ENCODE results near the gene DCAF5.

DCAF5 gene

DNA sequence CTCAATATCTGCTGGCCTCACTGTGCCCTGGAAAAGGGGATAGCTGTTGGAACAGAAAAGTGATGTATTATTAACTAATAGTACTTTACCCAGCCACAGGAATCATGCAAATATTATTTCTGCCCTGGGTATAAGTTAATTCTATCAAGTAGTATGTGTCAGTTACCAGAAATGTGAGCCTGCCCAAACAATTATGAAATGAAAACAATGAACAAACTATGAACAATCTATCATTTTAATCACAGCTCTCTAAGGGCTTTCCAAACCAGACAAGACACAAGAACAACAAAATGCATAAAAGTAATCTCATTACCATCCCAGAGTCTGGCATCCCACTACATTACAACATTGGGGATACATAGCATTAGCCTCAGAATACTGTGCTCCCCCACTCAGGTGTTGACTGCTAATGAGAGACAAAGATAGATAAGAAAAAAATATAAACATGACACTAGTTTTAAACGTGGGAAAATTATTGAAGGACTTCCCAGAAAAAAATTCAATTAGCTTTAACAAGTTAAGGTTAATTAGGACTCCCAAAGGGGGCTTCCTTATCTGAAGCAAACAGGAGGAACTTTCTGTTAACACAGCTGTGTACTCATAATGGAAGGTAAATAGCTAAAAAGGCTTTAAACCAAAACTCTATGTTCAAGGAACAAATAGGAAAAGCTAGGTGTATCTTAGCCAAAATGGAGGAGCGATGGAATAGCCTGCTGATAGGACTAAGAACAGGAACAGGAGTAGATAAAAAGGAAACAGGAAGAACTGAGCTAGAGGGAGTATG, 3.3 kb downstream of the DCAF5 start:
- in situ Hi-C loops (cut with MboI; ENCODE audit: low sequenced_read_pairs): no loop called here

DNA sequence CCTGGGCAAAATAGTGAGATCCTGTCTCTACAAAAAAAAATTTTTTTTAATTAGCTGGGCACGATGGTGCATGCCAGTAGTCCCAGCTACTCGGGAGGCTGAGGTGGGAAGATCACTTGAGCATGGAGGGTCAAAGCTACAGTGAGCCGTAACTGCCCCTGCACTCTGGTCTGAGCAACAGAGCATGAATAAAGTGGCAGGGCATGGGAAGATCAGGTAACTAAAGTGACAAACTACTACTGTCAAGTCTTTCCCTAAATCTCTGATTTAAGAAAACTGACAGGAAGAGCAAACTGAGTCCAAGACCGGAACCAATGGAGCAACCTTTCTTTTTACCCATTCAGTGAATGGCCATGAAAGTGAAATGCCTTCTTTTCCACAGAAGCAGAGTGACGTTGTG, 10.8 kb downstream of the DCAF5 start:
- in situ Hi-C loops (cut with MboI; ENCODE audit: low sequenced_read_pairs): no loop called here

DNA sequence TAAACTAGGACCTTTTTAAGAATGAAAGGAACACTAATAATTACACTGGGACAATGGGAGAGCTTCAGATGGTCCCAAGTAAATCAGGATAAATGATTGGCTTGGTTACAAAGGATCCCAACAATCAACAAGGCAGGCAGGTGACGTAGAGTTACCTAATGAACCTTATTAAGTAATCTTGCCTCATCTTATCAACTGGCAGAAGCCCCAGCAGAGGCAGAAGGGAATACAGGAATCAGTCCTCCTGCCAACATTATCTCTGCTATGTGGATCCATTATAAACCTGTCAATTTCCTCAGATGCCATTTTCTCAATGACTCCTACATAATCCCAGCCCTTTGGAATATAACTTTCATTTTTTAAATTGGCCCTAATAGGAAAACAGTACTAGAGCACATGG, 11.4 kb downstream of the DCAF5 start:
- in situ Hi-C loops (cut with MboI; ENCODE audit: low sequenced_read_pairs): no loop called here

DNA sequence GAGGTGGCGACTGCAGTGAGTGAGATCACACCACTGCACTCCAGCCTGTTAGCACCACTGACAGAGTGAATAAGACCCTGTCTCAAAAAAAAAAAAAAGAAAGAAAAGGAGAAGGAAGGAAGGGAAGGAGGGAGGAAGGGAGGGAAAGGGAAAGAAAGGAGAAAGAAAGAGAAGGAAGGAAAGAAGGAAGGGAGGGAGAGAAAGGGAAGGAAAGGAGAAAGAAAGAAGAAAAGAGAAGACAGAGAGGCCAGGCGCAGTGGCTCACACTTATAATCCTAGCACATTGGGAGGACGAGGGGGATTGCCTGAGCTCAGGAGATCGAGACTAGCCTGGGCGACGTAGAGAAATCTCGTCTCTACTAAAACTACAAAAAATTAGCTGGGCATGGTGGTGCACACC, 13.2 kb downstream of the DCAF5 start:
- in situ Hi-C loops (cut with MboI; ENCODE audit: low sequenced_read_pairs): no loop called here

DNA sequence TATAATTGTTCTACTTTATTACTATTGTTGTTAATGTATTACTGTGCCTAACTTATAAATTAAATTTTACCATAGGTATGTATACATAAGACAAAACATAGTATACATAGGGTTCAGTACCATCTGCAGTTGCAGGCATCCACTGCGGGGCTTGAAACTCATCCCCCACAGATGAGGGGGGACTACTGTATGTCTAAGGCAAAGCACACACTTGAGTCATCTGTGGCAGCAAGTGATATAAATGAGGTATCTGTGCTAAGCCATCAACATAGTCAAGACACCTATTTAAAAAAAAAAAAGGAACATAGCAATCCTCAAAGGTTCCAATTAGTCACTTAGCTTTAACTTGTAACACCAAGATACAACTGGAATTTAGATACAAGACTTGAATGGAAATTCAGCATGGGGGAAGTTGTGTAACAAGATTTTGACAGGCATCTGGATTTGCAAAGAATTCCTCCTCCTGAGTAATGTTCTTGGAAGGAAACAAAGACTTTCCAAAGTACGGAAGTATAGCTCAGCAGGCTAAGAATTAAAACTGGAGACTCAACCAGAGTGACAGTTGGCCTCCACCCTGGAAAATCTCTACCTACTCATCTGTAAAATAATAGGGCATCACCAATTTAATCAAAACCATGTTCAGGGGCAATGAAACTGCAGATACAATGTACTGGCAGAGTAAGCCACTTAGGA, 14.9 kb downstream of the DCAF5 start:
- in situ Hi-C loops (cut with MboI; ENCODE audit: low sequenced_read_pairs): no loop called here

DNA sequence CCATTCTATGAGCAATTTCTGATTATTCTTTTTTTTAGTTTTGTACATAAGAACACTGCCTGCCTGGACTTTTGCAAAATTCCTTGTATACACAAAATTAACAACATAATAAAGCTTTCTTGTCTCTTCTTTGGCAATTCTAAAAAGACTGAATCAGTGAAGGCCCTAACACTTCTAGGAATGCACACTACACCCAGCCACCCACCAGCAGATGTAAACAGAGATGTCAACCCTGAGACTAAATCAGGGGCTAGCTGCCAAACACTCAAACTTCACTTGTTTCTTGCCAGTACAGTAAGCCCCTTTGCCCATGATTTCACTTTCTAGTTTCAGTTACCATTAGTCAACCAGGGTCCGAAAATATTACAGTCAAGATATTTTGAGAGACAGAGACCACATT, 15.5 kb downstream of the DCAF5 start:
- in situ Hi-C loops (cut with MboI; ENCODE audit: low sequenced_read_pairs): no loop called here

DNA sequence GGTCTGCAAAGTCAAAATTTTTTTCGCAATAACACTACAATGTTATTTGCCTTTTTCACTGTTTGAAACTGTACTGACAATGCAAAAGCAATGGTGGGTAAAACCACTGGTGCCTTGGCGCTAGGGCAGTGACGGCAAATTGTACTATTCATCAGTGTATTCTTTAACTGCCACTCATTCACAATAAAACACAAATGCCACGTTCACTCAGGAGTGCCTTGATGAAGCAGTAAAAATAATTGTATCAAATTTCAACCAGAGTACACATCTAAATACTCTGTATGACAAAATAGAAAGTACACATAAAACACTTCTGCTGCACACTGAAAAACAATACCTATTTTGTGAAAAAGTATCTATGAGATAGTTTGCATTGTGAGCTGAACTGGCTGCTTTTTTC, 17.8 kb downstream of the DCAF5 start:
- in situ Hi-C loops (cut with MboI; ENCODE audit: low sequenced_read_pairs): no loop called here

DNA sequence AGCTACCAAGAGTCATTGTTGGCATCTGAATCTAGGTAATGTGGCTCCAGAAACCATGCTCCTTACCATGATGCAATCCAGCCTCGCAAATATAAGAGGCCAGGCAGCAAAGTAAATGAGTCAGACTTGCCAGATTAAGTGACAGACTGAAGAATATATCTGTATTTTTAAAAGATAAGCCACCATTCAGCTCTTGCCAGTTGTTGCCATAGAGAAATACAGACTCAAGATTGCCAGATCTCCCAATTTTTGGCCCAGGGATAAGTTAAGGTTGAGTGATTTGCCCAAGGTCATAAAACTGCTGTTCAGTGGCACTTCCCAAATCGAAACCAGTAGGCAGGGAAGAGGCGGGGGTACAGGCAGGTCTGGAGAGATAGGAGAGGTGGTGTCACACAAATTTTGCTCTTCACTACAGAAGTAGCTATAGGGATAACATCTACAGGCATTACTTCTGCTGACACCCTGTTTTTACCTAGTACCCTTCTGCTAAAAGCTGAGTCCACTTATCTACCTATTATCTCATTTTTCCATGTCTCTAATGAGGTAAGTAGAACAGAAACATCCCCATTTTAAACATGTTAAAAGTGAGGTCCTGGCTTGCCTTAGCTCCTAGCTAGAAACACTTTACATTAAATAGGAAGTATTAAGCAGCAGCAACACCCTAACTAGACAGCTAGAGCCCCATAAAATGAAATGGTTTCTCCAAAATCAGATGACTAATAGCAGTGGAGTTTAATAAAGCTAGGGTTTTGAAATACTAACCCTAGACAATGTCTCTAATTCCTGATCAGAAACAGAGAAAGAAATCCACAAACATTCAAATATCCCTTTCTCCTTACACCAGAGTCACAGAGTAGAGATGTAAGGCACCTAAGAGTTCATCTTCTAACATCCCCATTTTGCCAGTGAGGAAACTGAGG, 19.5 kb downstream of the DCAF5 start:
- in situ Hi-C loops (cut with MboI; ENCODE audit: low sequenced_read_pairs): no loop called here

DNA sequence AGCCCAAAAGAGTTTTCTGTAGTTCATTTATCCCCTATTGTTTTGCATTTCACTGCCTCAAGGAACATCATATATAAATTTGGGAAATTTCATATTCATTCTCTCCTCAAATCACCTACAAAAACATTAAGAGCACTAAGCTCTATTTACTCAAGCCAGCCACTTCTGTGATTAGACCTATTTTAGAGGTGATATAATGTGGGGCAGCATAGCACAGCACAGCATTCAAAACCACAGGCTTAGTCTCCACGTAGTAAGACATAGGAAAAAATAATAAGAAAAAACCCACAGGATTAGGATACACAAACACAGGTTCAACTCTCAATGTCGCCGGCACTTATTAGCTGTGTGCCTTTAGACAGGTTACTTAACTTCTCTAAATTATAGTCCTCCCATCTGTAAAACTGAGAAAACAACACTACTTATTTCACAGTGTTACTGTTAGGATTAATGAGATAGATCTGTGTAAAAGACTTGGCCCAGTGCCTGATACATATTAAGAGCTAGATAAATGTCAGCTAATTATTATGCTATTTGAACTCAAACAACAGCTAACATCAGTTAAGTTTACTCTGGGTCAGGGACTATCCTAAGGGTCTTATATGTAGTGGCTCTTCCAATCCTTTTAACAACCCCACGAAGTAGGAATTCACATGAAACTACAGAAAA, 20.3 kb downstream of the DCAF5 start:
- in situ Hi-C loops (cut with MboI; ENCODE audit: low sequenced_read_pairs): no loop called here

DNA sequence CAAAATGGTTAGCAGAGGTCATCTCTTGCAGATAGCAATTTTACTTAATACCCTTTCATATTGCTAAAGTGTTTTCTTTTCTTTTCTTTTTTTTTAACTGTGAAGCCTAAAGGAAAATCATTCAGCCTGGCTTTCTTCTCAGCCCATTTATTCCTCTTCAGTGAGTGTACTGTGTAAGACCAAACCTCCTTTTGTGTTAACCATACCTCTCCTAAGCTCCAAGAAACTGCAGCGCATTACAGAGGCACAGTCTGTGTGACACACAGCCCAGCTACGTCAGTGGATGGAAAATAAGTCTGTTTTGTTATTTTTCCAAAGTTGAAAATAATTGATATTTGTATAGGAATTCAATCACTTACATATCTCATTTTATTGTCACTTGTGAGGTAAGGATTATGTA, 21.7 kb downstream of the DCAF5 start:
- in situ Hi-C loops (cut with MboI; ENCODE audit: low sequenced_read_pairs): no loop called here

DNA sequence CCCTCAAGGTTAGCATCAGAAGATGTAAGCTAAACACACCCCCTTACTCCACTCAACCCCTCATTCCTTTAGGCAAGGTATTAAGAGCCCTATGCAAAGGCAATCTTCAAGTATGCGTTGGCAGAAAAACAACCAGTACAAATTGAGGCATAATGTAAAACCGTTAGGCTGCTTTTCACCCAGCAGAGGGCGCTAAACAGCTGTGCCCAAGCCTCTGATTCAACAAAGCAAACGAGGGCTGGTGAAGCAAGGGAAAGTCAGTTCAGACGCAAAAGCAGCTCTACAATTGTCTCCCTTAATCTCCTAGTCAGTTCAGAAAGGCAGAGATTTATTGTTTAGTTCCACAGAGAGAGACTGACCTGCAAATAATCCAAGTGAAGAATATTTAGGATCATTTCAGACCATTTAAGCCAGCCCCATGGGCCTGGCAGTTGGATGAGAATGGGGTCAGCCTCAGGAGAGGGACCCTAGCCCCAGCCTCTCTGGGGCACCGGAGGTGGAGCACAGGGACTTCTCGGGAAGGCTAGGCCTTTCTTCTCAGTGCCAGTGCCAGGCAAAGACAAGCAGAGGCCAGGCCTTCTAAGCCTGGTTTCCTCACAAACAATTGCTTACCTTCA, 23.5 kb downstream of the DCAF5 start:
- in situ Hi-C loops (cut with MboI; ENCODE audit: low sequenced_read_pairs): no loop called here

DNA sequence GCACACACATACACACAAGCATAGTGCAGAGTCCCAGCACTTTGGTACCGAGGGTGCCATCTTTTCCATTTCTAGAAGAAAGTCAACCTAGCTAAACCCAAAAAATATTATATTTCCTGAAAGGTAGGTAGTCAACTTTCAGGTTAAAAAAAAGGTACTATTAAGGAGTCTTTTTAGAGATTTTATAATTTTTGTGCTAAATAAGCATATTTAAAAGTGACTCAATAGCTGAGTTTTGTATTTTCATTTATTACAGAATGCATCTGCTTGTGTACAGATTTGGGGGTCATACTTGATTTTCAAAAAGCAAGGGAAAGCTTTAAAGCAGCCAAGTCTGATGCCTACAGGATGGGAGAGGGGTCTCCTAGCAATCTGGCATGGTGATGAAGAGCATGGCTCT, 34.6 kb downstream of the DCAF5 start:
- in situ Hi-C loops (cut with MboI; ENCODE audit: low sequenced_read_pairs): no loop called here

DNA sequence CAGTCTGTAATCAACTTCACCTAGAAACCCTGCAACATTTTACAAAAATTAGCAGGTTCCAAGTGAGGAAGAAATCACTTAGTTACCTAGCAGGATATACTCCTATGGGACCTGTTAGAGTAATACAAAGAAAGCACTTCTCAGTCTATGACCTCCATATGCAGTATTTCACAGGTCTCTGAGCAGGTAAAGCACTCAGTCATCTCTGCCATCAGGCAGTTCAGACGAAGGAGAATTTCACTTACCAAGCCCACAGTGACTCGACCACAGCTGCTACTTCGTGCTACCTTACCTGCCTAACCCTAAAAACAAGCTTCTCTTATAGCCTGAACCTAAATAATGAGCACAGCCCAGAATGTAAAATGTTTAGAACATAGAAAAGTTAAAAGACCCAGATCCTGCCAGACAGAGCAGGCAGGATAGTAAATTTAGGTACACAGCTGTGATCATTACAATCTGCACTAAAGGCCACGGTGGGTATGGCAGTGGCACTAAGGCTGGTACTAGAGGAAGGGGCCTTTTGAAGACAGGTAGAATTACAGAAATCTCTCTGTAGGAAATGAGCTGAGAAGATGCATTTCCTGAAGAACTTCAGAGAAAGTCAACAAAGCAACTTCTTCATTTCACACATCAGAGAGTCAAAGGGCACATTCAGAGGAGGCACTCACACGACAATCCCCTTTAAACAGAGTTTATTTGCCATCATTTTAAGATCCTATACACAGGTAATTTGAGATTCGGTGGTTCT, 35.7 kb downstream of the DCAF5 start:
- in situ Hi-C loops (cut with MboI; ENCODE audit: low sequenced_read_pairs): no loop called here

DNA sequence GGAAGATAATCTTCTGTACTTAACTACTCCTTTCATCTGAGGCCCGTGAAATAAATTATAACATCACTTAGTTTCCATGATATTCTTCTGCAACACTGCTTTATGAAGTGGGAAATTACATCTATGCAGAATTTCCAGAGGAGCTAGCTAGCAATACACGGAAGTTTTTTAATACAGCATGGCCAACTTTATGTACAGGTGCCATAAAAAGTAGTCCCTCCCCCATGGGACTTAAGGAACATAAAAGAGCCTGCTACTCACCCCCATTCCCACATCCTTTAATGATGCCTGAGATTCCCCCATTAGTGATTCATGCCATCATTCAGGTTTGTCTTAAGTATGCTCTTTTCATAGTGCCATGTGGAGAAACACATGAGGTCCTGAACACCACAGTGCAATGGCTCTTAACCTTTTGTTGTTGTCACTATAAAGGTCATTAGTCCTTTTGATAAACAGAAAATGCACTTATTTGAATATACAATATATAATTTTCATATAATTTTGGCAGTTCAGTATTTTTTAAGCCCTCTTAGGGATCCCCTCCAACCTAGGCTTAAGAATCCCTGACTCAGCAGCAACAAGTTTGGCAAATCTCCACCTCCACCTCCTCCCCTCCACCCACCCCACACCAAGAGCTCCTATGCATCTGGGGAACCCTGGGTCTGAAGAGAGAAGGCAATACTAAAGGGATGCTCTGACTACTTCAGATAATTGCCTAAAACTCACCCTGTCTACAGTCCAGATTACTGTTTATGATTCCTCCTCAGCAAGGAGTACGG, 37.3 kb downstream of the DCAF5 start:
- in situ Hi-C loops (cut with MboI; ENCODE audit: low sequenced_read_pairs): no loop called here

DNA sequence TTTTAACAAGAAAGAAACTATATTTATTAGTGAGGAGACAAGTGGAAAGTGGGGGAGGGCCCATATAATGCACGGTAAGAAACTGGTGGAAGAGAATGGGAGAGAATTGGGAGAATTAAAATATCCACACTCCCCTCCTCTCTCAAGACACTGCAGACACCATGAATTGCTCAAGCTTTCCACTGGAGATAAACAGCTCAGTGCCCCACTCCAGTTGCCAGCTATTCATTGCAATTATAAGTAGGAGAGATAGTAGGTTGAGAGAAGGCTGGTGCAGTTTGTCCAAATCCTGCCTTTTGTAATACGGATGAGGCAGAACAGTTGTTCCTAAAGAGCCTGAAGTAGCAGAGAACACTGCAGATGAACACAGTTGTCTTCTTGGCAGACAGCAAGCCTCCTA, 38.2 kb downstream of the DCAF5 start:
- in situ Hi-C loops (cut with MboI; ENCODE audit: low sequenced_read_pairs): no loop called here

DNA sequence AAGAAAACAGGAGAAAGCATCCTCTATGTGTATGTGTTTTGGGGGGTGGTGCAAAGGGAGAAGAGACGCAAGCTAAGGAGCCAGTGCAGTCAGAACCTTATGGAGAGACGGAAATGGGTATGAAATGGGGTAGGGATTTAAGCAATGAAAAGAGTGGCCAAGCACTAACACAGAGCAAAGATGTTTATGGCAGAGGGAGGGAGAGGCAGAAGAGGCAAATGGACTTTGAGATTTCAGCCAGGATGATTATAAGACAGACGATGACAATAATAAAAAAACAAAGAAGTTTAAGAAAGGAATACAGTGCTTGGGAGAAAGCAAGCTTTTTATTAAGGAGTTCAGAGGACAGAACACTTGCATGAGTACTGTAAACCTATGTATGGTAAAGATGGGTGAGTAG, 44.6 kb downstream of the DCAF5 start:
- in situ Hi-C loops (cut with MboI; ENCODE audit: low sequenced_read_pairs): no loop called here

DNA sequence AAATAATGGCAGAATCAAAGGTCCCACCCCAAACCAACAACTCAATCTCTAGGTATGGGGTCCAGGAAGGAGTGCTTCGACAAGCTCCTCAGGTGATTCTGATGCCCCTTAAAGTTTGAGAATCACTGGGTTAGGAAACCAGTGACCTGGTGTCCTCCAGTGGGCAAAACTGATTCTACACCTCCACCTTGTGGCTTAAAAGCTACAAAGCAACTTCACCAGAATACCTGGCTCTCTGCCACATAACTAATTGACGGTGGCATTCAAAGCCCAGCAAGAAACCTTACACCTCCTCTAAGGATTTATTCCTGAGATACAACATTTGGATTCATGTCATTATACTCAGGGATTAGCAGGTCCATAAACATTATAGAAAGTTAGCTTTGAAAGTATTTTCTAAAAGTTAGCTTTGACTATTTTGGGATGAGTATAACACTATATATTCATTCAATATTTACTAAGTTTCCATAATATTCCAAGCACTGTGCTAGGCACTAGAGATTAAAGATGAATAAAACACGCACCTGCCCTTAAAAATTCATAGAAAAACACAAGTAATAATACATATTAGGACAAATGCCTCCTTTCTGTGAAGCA, 45.4 kb downstream of the DCAF5 start:
- in situ Hi-C loops (cut with MboI; ENCODE audit: low sequenced_read_pairs): no loop called here

DNA sequence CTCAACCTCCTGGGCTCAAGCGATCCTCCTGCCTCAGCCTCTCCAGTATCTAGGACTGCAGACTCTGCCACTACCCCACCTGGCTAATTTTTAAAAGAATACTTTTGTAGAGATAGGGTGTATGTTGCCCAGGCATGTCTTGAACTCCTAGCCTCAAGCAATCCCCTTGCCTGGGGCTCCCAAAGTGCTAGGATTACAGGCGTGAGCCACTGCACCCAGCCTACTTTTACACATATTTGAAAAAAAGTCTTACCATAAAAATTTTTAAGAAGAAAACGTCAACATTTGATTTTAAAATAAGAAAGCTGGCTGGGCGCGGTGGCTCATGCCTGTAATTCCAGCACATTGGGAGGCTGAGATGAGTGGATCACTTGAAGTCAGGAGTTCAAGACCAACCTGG, 46.5 kb downstream of the DCAF5 start:
- in situ Hi-C loops (cut with MboI; ENCODE audit: low sequenced_read_pairs): no loop called here

DNA sequence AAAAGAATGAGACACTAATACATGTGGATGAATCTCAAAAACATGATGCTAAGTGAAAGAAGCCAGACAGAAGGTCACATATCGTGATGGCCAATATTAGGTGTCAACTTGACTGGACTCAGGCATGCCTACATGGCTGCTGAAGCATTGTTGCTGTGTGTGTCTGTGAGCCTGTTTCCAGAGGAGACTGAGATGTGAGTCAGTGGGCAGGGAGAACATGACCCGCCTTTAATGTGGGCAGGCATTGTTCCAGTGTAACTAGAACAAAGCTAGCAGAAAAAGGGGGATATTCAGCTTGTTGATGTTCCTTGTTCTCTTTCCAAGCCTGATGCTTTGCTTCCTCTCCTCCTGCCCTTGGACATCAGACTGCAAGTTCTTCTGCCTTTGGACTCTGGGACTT, 47.6 kb downstream of the DCAF5 start:
- in situ Hi-C loops (cut with MboI; ENCODE audit: low sequenced_read_pairs): no loop called here
